IPS-NIHi11 (cell line): ENCODE results near the gene TRIM13.

Experiments used
- DNase-seq: peaks from one replicate; pipeline ENCODE4 v3.0.0; 2012; ENCODE audit warnings: mixed read lengths, low spot score

Gene TRIM13

DNA sequence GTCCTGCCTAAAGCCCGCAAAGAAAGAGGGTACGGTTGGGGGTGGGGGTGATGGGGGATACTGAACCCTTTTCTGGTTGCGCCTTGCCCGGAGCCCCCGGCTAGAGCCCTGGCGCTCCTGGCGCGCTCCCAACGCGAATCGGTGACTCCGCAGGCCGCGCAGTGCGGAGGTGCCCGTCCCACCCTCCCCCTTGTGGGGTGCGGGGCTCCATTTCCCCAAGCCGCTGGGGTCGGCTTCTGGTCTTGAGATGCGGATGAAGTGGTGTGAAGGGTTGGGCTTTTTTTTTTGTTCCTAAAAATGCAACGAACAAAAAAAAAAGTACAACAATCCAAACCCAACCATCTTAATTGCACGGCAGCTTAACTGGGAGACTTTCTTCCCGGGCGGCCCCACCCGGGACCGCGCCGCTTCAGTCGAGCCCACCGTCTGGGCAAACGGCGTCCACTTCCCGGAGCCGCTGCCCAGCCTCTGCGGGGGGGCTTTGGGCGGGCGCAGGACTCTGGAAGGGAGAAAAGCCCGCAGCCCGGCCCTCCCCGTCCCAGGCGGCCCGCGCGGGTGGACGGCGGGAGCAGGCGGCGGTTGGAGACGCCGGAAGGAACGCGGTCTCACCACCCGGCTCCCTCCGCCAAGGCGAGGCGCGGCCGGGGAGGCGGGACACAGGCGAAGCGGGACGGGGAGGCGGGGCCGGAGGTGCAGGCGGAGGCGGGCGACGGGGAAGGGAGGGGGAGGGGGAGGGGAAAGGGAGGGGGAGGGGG, 504 bp upstream of the TRIM13 start:
- DNase-seq: peak; percentile 93

DNA sequence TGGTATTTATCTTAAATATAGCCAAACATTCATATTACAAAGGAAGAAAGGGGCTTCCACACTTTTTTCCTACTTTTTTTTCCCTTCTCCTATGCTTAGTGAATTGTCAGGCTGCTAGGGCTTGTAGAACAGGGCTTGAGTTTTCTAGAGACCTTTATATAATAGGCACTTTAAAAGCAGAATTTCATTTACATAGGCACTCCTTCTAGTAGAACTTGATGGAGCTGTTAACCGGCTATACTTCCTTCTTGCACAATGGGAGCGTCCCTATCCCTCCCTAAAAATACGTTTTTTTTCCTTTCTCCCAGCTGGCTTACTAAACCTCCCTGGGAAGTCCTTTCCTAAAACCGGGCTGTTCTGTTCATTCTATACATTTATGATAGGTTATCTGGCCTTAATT, 1.1 kb downstream of the TRIM13 start:
- DNase-seq: no peak

GRCh38 chr13:49998714-49999624, 2.1 kb downstream of the TRIM13 start:
- DNase-seq: no peak

DNA sequence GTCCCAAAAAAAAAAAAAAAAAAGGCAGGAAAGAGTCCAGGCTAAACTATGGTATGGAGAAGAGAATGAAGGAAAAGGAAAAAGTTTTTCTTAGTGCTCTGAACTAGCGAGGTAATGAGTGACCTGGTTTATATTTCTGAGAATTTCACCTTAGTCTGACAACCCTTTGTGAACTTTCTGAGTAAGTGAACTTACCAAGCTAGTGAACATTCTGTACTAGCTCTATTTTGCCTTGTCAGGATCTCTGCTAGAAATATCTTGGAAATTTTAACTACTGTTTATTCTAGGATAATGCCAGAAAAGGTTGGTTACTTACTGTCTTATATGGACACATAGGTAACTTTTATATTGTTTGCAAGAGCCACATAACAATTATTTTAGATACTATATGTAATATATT, 4.4 kb downstream of the TRIM13 start:
- no peak for DNase-seq

GRCh38 chr13:50006426-50007135, 9.7 kb downstream of the TRIM13 start:
- no peak for DNase-seq

- DNase-seq: no peak
Observed at GRCh38 chr13:50011461-50011860, 14.6 kb downstream of the TRIM13 start.

DNA sequence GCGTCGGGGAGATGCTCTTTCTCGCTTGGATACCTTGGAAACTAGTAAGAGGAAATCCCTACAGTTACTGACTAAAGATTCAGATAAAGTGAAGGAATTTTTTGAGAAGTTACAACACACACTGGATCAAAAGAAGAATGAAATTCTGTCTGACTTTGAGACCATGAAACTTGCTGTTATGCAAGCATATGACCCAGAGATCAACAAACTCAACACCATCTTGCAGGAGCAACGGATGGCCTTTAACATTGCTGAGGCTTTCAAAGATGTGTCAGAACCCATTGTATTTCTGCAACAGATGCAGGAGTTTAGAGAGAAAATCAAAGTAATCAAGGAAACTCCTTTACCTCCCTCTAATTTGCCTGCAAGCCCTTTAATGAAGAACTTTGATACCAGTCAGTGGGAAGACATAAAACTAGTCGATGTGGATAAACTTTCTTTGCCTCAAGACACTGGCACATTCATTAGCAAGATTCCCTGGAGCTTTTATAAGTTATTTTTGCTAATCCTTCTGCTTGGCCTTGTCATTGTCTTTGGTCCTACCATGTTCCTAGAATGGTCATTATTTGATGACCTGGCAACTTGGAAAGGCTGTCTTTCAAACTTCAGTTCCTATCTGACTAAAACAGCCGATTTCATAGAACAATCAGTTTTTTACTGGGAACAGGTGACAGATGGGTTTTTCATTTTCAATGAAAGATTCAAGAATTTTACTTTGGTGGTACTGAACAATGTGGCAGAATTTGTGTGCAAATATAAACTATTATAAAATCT, 15.7 kb downstream of the TRIM13 start:
- DNase-seq: no peak

DNA sequence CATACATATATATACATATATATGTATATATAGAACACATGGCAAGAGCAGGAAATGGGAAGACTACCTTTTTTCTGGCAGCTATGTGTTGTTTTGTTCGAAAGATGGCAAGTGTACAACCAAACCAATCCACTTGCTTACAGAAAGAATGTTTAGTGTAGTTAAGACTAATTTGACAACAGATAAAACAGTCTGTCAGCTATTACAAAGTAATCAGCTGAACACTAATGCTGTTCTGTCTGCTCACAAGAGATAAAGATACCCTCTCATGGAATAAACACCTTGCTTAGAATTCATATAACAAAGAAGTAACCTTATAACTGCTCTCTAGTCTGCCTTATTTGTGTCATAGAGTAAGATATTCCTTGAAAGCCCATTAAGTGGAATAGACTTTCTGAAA, 17.5 kb downstream of the TRIM13 start:
- no peak for DNase-seq

DNA sequence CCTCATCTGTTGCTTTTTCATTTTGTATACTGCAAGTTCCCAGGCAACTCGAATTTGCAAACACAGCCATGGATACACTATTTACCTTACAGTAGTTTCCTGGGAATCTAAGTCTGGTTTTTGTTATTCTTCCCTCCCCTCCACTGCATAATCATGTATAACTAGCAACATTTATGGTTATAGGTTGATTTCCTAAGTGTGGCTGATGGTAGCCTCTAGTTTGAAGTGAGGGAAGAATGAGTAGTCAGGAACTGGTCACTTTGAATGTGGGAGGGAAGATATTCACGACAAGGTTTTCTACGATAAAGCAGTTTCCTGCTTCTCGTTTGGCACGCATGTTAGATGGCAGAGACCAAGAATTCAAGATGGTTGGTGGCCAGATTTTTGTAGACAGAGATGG, 18.4 kb downstream of the TRIM13 start, which contains the start of gene KCNRG:
Gene KCNRG (plus strand): TSS at position 187 of the 400 bp plus-strand sequence. CDS start 50 bp downstream, at position 237.
- no peak for DNase-seq

DNA sequence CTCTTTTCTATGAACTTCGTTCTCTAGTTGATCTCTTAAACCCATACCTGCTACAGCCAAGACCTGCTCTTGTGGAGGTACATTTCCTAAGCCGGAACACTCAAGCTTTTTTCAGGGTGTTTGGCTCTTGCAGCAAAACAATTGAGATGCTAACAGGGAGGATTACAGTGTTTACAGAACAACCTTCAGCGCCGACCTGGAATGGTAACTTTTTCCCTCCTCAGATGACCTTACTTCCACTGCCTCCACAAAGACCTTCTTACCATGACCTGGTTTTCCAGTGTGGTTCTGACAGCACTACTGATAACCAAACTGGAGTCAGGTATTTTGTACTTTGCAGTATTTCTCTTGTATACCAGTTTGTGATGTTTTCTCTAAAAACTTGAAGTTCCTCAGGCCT, 18.9 kb downstream of the TRIM13 start:
- no peak for DNase-seq

GRCh38 chr13:50016444-50016843, 19.6 kb downstream of the TRIM13 start:
- no peak for DNase-seq

GRCh38 chr13:50017819-50018218, 21.0 kb downstream of the TRIM13 start:
- DNase-seq: no peak

DNA sequence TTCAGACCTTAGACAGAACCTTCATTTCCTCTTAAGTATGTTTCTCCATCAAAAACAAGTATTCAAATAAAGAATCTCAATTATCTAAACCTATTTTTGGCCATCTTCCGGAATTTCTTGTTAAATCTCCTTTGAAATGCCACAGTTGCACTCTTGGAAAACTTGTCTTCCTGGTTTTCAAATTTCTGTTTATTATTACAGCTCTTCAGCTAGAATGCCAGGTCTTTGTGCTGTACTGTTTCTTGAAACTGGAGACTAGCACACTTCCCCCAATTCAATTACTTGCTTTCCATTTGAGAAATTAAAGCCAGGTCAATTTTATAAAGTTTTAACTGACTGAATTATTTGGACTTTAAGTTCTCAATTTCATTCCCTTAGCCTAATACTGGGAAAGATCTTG, 28.6 kb downstream of the TRIM13 start:
- no peak for DNase-seq

GRCh38 chr13:50026788-50027473, 30.1 kb downstream of the TRIM13 start:
- DNase-seq: no peak

GRCh38 chr13:50030315-50030714, 33.5 kb downstream of the TRIM13 start:
- DNase-seq: no peak

DNA sequence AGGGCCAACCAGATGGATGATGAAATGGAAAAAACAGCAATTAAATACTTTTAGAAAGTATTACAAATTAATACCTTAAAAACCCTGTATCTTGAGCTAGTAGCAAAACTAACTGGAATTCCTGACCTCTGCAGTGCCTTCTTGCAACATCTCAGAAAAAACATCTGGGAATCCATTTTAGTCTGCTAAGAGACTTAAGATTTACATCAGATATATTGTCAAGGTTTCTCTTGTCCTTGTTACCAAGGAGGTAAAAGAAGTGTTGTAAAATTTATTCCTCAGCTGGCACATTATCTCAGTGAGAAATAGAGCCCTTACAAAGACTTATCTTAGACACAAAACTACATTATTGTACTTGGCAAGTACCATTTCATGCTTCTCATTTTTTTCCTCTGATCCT, 36.9 kb downstream of the TRIM13 start:
- no peak for DNase-seq

DNA sequence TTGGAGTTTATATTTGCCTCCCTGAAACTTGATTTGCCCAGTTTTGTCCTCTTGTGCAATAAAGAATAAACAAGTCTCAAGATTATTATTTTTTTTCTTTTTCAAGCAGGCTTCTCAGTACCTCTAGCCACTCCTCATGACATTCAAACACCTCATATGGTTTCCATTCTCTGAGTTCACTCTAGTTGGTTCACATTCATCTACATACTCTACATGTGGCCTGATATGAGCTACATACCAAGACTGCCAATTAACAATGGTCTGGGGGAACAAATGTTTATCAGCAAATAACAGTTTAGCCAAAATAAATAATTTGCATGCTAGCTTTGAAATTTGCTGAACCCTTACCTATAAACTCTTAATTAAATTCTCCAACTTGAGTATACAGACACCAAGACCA, 40.9 kb downstream of the TRIM13 start:
- no peak for DNase-seq

DNA sequence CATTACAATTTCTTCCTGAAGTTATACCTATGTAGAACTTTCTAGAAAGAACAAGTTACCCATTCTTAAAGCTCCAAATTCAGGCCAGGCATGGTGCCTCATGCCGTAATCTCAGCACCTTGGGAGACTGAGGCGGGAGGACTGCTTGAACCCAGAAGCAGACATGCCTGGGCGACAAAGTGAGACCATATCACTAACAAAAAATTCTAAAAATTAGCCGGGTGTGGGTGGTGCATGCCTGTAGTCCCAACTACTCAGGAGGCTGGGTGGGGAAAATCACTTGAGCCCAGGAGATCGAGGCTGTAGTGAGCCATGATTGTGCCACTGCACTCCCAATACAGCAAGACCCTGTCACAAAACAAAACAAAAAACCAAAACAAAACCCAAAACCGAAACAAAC, 41.4 kb downstream of the TRIM13 start:
- no peak for DNase-seq

DNA sequence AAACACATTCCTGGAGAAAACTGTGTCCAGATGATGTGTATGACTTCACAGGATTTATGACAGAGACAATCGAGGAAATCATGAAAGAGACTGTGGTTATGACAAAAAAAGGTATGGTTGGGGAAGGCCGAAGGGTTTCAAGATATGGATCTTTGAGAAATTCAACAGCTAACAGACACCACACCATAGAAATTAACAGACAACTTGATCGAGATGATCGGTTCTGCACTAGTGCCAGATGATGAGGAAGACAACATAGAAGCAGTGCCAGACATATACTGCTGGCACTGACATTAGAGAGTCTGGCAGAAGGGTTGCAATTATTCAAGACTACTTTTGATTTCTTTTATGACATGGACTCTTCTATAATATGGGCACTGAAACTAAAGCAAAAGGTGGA, 55.6 kb downstream of the TRIM13 start:
- no peak for DNase-seq

DNA sequence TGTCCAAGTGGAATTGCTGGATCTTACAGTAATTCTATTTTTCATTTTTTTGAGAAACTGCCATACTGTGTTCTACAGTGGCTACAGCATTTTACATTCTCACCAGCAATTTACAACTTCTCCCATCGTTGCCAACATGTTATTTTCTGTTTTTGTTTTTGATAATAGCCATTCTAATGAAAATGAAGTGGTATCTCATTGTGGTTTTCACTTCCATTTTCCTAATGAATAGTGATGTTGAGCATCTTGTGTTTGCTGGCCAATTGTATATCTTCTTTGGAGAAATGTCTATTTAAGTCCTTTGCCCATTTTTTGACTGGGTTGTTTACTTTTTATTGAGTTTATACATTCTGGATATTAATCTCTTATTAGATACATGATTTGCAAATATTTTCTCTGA, 57.0 kb downstream of the TRIM13 start:
- no peak for DNase-seq

GRCh38 chr13:50055454-50055853, 58.6 kb downstream of the TRIM13 start:
- no peak for DNase-seq
